ENCODE data around the gene C17orf100. TPM values are rescaled to one million over a fixed set of nuclear protein-coding genes. Genes with fewer than 3 reads are reported as not detected.

Gene C17orf100
- total and polyA plus RNA-seq, 2 of the 13 experiments (the other 11 are each of a cell fraction or from before 2014, with no cell fraction given), result 3.6 to 8.7 TPM

- intact Hi-C loops (cut with micrococcal nuclease; ENCODE audit: unreplicated experiment), result no loop called here
- ChIA-PET CTCF (ENCODE audit: low intra/inter-chr PET ratio, low total read pairs) (no interaction called here), POLR2A (no interaction called here)
- Histone ChIP-seq H3K79me2 (ENCODE audit: insufficient read depth, low read length) (no peaks in the 10 kb centered on the region), H4K20me1 (ENCODE audit: insufficient read depth, low read length) (no peaks in the 10 kb centered on the region), H3K27ac (ENCODE audit: extremely low read length, insufficient read depth, low read length) (no peak overlapping the region), H3K36me3 (replicated peaks in 1 of 2; ENCODE audit: control insufficient read depth in 1 of 2, insufficient read depth in 2 of 2, low read length in 2 of 2) (peaks cover 24 to 79% of the 10 kb centered on the region in 2 experiments), H3K4me3 (replicated peaks in 1 of 3; ENCODE audit: insufficient read depth in 1 of 3, low read depth in 2 of 3, low read length in 3 of 3) (no peak overlapping the region), H3K9me3 (ENCODE audit: low read length) (no peaks in the 10 kb centered on the region), H3K27me3 (ENCODE audit: control insufficient read depth in 1 of 2, insufficient read depth in 2 of 2, low read length in 2 of 2) (no peaks in the 10 kb centered on the region), H3K9ac (ENCODE audit: insufficient read depth, low read depth, low read length) (no peak overlapping the region), H3K4me2 (ENCODE audit: low read depth, low read length) (no peak overlapping the region), H3K4me1 (ENCODE audit: insufficient read depth, low read length) (no peaks in the 10 kb centered on the region), H2AFZ (ENCODE audit: low read length) (no peak overlapping the region)
- in situ Hi-C loops (cut with HindIII; ENCODE audit: extremely low pct_ligation_motif_present, low pct_unique_long_range_greater_than_20kb), result no loop called here
- DNase-seq (ENCODE audit: low spot score), result no peak
- FAIRE-seq, result no peak
- no TSS peak for BruUV-seq (replicated peaks)
- whole genome bisulfite sequencing (ENCODE audit: low lambda C conversion rate), result no CpG with 5 or more reads among the region's 6 CpGs
- ATAC-seq, result no peak
- TF ChIP-seq KLF12 (CRISPR knock-in tag; IDR thresholded peaks at IDR 0.05; ENCODE audit: borderline replicate concordance), result no peak
- TF ChIP-seq PITX1 (CRISPR knock-in tag; IDR thresholded peaks at IDR 0.05), result no peak
- no peak for TF ChIP-seq HNF1A (IDR thresholded peaks at IDR 0.05; ENCODE audit: low read depth)
- no peak for TF ChIP-seq HNF1A (CRISPR knock-in tag; IDR thresholded peaks at IDR 0.05; ENCODE audit: borderline replicate concordance)
- TF ChIP-seq PAXIP1 (CRISPR knock-in tag; conservative IDR thresholded peaks at IDR 0.05), result no peak
Measured at GRCh38 chr17:6605142-6605541, 46.4 kb upstream of the C17orf100 start.
